Measurements from ENCODE around the gene LMBRD1.

Gene LMBRD1

GRCh38 chr6:69643688-69644087 lies 153.1 kb downstream of the LMBRD1 start:
- no peak for DNase-seq (ENCODE audit: low read depth in 4 of 4, low spot score in 1 of 4)

- DNase-seq (ENCODE audit: low read depth in 4 of 4, low spot score in 1 of 4), result no peak
These were observed 163.9 kb downstream of the LMBRD1 start for GRCh38 chr6:69632932-69633331.

GRCh38 chr6:69631552-69632346 lies 165.1 kb downstream of the LMBRD1 start:
- no peak for DNase-seq (ENCODE audit: low read depth in 4 of 4, low spot score in 1 of 4)

GRCh38 chr6:69630767-69631166 lies 166.0 kb downstream of the LMBRD1 start:
- no peak for DNase-seq (ENCODE audit: low read depth in 4 of 4, low spot score in 1 of 4)

- no peak for DNase-seq (ENCODE audit: low read depth in 4 of 4, low spot score in 1 of 4)
These were observed 169.2 kb downstream of the LMBRD1 start for GRCh38 chr6:69627625-69628024.

- DNase-seq (ENCODE audit: low read depth in 4 of 4, low spot score in 1 of 4), result no peak
These were observed 171.9 kb downstream of the LMBRD1 start for GRCh38 chr6:69624944-69625343.

Measured in stimulated activated CD4-positive, alpha-beta T cell treated with anti-CD3 and anti-CD28 coated beads, Interleukin-1b, Interleukin-23, amount 100 ng/mL, for 24 hours (primary cell).